HG03095 (cell line): ENCODE results near the gene CHTF8.

Experiments used
- ATAC-seq: cut with Tn5 transposase; IDR thresholded peaks from one replicate; pipeline ENCODE4 v1.9.1; 2021; ENCODE audit warnings: moderate library complexity; ENCODE audit not compliant: unreplicated experiment

Gene CHTF8

DNA sequence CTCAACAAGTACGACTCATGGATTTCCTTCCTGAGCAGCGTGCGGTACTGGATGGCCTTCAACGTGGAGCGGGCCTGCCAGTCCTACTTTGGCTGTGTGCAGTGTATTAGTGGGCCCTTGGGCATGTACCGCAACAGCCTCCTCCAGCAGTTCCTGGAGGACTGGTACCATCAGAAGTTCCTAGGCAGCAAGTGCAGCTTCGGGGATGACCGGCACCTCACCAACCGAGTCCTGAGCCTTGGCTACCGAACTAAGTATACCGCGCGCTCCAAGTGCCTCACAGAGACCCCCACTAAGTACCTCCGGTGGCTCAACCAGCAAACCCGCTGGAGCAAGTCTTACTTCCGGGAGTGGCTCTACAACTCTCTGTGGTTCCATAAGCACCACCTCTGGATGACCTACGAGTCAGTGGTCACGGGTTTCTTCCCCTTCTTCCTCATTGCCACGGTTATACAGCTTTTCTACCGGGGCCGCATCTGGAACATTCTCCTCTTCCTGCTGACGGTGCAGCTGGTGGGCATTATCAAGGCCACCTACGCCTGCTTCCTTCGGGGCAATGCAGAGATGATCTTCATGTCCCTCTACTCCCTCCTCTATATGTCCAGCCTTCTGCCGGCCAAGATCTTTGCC, 17.9 kb downstream of the CHTF8 start:
- ATAC-seq = no peak

DNA sequence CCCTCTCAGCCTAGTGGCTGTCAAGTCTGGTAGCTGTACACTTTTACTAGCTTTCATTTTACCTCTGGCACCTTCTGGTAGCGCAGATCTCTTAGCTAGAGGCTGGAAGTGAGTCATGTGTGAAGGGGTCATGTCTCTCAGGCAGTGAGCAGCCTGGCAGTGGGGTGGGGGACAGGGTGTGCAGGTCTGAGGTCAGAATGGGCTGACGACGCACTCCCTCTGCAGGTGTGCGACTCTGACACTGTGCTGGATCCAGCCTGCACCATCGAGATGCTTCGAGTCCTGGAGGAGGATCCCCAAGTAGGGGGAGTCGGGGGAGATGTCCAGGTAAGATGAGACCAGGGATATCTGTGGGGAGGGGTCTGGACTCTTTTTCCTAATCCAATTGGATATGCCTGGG, 19.2 kb downstream of the CHTF8 start:
- no peak for ATAC-seq

DNA sequence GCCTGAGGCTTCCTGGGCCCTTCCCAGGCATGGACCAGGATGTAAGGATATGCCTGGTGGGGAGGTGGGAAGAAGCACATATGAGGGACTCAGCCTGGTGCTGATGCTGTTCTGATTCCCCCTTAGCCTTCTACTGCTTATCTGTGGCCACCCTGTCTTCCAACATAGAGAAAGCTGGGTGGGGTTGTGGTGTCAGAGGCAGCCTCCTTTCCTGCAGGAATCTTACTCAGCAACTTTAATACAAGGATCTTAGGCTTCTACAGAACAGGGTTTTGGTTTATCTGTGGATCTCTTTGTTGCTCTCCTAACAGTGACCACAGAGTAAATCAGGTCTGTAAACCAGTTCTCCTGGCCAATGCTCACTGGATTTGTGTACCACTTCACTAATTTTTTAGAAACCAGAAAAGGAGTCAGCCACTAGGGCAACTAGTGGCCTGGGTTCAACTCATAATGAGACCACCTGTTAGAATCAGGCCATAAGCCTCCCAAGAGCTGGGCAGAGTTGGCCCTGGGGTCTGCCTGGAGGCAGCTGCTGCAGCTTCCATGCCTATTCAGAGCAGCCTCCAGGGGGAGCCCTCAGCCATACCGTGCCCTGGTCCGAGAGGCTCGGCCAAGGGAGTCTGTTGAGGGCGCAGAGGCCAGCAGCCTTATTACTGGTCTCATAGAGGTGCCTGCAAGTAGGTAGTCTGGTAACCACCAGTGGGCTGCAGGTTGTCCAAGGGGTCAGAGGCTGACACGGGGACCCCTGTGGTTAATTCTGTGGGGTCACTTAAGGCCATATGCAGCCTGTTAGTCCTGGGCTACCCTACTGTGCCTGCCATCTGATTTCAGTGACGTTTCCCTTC, 19.9 kb downstream of the CHTF8 start:
- ATAC-seq = no peak

DNA sequence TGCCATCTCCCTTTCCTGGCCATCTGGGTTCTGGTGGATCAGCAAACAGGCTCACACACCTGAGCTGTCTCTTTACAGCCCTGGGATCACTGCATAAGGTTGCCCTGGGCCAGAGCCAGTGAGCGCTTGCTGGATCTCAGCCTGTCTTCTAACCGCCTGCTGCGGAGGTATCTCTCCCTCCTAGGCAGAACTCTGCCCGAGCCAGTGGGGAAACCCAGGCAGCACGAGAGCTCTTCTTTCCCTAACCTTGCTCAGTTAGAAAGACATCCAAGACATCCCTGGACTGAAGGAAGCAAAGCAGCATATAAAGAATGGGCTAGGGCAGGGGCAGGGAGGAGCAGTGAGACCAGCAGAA, 20.5 kb downstream of the CHTF8 start:
- no peak for ATAC-seq

DNA sequence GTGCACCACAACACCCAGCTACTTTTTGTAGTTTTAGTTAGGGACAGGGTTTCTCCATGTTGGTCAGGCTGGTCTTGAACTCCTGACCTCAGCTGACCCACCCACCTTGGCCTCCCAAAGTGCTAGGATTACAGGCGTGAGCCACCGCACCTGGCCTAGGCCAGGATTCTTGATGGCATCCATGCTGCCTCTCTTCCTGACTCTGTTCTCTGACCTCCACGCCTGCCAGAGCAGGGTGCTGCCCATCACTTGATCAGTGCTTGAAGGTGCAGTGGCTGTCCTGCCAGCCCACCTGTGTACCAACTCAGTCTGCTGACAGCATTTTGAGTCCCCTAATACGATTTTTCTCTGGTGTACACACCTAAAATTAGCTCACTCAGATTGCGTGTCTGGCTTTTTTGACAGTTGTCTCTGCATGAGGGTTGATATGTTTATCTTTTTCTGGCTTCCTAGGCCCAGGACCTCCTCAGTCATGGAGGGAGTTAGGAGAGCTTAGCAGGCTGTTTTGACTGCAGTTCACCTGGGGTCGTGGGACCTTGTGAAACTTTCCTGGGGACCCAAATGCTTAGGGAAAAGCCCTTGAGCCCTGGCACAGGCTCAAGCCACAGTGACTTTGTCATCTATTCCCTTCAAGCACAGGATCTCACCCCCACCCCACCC, 21.0 kb downstream of the CHTF8 start:
- no peak for ATAC-seq

DNA sequence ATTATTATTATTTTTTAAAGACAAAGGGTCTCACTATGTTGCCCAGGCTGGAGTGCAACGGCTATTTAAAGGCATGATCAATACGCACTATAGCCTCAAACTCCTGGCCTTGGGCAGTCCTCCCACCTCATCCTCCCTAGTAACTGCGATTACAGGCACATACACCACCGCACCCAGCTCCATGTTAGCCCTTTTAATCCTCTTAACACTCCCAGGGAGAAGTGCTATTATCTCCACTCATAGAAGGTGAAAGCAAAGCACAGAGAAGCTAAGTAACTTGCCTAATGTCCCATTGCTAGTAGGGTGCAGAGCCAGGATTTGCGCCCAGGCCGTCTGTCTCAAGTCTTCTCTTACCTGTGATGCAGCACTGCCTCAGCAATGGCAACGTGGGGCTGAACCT, 22.0 kb downstream of the CHTF8 start:
- ATAC-seq = no peak

DNA sequence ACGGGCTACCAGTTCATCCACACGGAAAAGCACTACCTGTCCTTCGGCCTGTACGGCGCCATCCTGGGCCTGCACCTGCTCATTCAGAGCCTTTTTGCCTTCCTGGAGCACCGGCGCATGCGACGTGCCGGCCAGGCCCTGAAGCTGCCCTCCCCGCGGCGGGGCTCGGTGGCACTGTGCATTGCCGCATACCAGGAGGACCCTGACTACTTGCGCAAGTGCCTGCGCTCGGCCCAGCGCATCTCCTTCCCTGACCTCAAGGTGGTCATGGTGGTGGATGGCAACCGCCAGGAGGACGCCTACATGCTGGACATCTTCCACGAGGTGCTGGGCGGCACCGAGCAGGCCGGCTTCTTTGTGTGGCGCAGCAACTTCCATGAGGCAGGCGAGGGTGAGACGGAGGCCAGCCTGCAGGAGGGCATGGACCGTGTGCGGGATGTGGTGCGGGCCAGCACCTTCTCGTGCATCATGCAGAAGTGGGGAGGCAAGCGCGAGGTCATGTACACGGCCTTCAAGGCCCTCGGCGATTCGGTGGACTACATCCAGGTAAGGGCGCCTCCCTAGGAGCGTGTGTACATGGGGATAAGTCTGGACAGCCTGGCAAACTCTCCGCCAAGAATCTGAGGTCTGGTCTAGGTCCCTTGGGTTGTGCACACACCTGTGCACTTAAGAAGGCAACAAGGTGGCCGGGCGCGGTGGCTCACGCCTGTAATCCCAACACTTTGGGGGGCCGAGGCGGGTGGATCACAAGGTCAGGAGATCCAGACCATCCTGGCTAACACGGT, 22.7 kb downstream of the CHTF8 start:
- ATAC-seq = no peak

DNA sequence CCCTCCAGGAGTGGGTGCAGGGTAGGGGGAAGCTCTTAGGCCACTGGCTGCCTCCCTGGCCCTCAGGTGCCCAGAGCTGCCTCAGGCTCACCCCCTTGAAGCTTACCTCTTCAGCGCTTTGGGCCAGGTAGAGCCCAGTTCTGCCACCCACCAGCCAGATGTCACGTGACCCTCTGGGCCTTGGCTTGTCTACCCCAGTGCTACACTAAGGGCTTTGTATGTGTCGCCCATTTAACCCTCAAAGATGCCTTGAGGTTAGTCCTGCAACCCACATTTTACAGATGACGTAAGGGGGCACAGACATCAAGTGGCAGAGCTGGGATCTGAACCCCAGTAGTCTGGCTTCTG, 23.5 kb downstream of the CHTF8 start:
- no peak for ATAC-seq

DNA sequence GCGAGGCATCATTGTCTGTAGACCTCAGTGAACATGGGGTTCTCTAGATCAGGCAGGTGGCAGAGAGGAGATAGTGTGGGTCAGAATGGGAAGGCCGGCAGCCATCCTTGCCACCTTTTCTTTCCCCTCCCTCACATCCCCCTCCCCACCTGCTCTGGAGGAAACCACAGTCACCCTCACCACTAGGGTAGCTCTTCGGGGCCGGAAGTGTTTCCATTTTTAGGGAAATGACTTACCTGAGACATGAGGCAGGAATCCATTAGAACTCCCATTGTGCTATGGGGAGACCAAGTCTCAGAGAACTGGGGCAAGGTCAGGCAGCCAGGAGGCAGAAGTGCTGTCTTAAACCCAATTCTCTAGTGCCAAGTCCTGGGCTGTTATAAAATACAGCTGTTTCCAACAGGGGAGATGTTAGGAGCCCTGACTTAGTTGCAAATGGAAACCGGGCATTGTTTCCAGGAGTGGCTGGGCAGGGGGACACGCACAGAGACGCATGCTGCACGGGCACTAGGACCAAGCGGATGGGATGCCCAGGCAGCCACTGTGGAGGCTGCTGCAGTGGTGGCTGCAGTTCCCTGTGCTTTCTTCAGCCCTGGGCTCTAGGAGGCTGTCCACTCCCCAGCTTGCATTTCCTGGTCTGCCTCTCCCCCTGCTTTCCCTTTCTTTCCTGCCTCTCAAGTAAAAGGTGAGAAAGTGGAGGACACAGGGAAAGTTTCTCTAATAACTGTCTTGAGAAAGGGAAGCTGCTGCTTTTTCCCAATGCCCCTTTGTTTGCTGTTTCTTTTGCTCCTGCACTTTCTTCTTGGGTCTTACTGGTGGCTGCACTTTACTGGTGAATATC, 24.1 kb downstream of the CHTF8 start:
- no peak for ATAC-seq

DNA sequence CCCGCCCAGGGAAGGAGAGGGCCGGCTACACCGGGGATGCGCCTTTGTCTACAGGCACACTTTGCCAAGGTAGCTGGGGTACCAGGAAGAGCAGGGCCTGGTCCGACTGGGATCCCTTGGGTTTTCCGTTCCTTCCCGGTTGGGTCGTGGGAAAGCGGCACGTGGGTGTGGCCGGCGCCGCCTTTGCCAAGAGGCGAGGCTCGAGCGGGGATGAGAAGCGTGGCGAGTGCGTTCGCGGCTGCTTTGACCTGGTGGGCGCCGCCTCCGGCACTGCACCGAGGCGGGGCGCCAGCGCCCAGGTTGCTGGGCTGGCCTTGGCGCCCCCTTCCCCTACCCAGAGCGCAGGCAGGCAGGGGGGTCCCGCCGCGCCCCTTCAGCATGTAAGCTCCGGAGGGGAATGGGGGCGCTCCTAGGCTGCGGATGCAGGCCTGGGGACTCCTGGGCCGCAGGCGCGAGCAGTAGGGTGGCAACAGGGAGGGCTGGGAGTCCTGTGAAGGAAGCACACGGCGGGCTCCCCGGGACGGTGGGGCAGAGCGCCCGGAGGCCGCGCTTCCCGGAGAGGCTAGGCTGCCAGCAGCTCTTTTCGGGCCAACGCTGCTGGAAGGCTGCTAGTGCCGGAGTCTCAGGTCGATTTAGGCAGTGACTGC, 24.9 kb downstream of the CHTF8 start:
- ATAC-seq = no peak

DNA sequence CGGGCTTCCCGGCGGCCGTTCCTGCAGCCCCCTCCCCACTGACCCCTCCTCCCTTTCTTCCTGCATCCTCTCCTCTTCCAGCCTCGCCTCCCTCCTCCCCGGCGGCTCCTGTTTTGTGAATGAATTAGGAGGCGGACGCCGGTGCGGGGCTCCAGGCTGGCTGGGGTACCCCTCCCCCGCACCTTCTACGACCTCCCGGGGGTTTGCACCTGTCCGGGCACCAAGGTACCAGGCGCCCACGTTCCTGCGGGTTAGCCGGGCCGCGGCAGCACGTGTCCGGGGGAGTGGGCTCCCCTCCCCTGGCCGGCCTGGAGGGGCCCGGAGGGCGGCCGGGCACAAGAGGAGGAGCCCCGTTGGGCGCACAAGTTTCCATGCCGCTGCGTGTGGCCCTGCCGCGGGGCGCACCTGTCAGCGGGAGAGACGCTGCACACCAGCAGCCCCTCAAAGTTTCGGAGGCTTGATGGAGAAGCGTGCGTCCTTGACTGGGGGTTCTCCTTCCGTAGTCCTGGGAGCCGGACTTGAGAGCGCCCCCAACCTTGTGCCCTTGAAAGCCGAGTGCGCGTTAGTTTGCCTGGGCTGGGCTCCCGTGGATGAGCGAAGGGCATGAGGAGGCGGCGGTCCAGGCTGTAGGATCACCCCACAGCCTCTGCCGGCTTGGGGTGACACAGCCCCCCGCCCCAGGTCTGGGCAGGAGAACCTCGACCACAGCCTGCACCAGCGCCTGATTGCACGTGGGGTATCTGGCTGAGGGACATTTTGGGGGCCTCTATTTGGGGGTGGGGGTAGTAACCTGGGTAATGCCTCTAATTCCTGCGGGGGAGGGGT, 25.7 kb downstream of the CHTF8 start:
- no peak for ATAC-seq

DNA sequence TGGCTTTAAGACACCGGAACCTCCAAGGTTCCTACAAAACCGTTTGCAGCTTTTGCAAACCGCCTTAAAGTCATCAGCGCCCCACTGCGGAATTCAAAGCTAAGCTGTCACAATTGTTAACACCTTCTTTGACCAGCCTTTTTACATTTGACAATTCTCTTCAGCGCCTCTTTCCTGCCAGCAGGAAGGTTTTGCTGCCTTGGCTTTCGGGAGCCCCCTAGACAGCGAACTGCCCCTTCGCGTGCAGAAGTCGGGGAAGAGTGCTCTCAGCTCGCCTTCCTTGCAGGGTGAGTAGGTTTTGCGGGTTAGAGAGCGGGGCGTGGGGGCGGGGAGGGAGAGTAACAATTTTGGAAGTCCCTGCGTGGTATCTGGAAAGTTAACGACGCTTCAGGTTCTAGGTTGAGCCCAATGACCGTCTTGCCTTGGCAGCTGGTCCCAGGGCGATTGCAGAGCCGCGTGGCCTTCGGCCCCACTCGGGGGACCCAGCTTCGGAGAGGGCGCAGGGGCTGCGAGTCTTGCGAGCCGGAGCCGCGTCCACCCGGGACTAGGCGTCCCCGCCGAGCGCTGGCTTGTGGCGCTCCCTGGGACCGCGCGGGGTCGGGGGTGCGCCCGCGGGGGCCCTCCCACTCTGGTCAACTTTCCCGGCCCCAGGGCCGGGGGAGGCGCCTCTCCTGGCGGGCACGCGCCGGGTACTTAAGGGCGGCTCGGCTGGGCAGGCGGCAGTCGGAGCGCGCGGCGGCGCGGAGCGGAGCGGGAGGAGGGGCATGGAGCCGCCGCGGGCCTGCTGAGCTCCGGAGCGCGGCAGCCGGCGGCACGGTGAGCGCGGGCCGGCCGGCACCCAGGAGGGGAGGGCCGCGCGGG, 26.7 kb downstream of the CHTF8 start, which contains the start of gene HAS3:
TSS of gene HAS3 (plus strand) at position 153 of the 861 bp plus-strand sequence. CDS start 3,743 bp downstream, outside the sequence.
- ATAC-seq = no peak

DNA sequence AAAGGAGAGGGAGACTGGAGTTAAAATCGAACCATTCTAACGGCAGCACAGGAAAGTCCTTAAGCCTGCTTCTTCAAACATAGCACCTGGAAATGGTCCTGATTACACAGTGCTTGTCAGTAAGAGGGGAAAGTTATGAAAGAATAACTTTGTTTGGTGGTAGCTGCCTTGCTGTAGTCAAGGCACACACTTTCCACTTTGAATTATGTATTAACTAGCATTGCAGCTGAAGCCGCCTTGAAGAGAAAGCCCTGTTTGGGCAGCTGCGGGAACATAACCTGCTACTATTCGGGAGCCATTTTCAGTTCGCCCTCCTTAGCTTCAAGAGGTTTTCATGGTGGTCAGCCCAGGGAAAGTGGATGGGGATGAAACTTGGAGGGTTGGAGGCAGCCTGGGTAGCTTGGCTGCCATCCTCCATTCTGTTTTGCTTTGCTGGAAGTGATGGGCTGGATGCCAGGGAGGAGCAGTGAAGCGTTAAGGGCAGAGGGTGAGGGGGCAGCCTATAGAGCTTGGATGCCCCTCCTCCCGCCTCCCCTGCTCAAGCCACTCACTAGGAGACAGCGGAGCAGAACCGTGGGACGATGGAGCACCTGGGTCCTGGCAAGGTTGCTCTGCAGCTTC, 32.2 kb downstream of the CHTF8 start:
- no peak for ATAC-seq

DNA sequence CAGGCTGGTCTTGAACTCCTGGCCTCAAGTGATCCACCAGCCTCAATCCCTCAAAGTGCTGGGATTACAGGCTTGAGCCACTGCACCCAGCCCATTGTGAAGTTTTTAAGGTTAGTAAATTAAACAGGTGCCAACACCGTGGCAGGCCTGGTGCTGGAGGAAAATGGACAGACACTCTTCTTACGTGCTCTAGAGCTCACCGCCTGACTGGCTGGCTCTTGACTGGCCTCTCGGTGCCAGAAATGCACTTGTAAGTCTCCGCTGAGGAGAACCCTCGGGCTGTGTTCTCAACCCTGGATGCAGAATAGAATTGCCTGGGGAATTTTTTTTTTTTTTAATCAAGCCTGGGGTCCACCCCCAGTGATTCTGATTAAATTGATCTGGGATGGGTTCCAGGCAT, 37.2 kb downstream of the CHTF8 start:
- no peak for ATAC-seq

DNA sequence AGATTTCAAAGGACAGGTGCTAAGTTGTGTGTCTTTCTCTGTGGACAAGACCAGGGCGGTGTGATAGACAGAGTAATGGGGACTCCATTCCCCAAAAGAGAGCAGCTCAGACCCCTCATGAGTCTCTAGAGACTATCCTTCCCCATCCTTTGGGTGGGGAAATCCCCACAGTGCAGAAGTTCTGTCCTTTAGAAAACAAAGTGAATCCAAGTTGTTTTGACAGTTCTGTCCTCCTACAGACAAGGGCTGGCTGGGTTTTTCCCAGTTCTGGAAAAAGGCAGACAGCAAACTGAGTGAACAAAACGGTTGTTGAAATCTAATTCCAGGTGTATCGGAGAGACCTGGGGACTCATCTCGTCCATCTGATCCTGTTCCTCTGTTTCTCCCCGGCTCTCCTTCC, 37.9 kb downstream of the CHTF8 start:
- ATAC-seq = no peak

DNA sequence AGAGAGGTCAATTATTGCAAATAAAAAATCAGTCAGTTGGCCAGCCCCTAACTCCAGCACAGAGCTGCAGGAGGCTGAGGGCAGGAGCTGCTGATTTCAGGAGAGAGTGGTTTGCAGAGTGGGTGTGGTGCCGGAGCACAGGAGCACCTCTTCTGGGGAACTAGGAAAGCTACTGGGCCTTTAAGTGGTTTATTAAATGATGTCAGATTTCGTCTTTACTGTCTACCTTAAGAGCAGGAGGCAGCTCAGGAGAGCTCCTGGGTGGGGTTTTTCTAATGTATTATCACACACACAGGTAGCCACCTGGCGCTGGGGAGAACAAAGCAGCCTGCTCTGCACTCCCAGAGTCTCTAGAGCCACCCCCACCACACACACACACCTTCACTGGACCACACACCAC, 38.4 kb downstream of the CHTF8 start:
- no peak for ATAC-seq

DNA sequence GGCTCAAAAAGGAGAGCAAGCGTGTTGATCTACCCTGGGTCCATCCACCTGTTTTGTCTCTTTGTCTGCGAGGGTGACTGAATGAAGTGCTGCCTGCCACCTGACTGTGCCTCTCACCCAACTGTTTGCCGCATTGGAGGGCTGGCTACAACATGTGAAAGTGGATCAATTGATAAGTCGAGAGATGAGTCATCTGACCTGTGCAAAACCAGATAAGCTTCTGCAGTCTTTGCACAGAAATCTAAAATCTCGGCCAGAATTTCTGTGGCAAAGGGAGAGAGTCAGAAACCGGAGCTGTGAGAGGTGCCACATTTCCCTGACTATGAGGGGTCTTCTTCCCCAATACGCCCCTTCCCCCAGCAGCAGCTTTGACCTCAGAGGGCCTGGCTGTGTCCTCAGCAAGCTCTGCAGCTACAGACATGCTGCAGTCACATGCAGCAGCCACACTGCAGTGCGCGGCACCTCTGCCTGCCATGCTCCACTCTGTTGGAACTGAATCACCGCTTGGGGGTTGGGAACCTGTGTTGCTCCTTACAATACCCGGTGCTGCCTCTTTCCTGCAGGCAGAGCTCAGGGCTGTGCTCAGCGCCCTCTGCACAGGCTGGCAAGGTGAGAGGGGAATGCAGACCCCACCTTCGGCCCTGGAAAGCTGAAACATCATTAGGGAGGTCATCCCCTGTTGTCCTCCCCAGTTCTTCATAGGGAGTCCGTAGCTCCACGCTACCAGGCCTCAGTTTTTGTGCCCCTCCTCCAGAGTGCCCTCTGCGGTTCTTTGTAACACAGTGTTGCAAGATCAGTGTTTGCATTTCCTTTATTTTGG, 43.1 kb downstream of the CHTF8 start:
- no peak for ATAC-seq
